GM12878 (cell line): ENCODE results near the gene MSH5. TPM values are rescaled to one million over a fixed set of nuclear protein-coding genes. Genes with fewer than 3 reads are reported as not detected.

Experiments used
- ATAC-seq: fragments of 200-7000 bp; cut with Tn5 transposase; 3 replicates; pipeline ENCODE4 v1.9.1; 2020; ENCODE audit warnings: mild to moderate bottlenecking, moderate library complexity
- BruUV-seq: library from RNA; stranded (reverse); fragments of 400-500 nt; replicated peaks from 2 replicates; lab custom pipeline; 2021; lab: Mats Ljungman, UMichigan
- CTCF ChIA-PET: fragments of 300-600 bp; sonication (Branson Sonifier 250); formaldehyde crosslinking; extraction: SDS; loops from one replicate; lab custom pipeline; 2021; ENCODE audit warnings: inconsistent platforms; lab: Yijun Ruan, JAX
- POLR2A ChIA-PET: fragments of 350-600 bp; formaldehyde crosslinking; extraction: SDS; loops from one replicate; lab custom pipeline; 2021; ENCODE audit warnings: inconsistent platforms; lab: Charles Lee
- RAD21 ChIA-PET: fragments of 300-600 bp; sonication (Branson Sonifier 250); formaldehyde crosslinking; loops from one replicate; lab custom pipeline; 2023; ENCODE audit warnings: antibody characterized with exemption; ENCODE audit not compliant: unreplicated experiment; lab: Charles Lee
- SMC1A ChIA-PET: fragments of 300-600 bp; sonication (Branson Sonifier 250); formaldehyde crosslinking; loops from one replicate; lab custom pipeline; 2023; ENCODE audit not compliant: unreplicated experiment, uncharacterized antibody; lab: Charles Lee
- DNase-seq: peaks from one replicate; pipeline ENCODE4 v3.0.0-alpha.2; 2011; ENCODE audit warnings: low read depth, low spot score
- FAIRE-seq: peaks from 3 replicates; lab custom pipeline; 2011; peaks lifted over from hg19 to GRCh38; lab: Jason Lieb, UNC
- H2AFZ ChIP-seq: 2 replicates; pipeline ENCODE4 v1.6.0; 2011; ENCODE audit warnings: low read depth, low read length, control low read depth; ENCODE audit not compliant: control insufficient read depth
- H3K27ac ChIP-seq: 2 replicates; pipeline ENCODE4 v1.5.1; 2011; ENCODE audit warnings: control low read depth; ENCODE audit not compliant: control insufficient read depth, insufficient read depth
- H3K27me3 ChIP-seq, 2 experiments: replicated peaks in 1 of 2; 2 replicates each; pipeline versions ENCODE4 v1.6.0 to v1.6.1; 2011; ENCODE audit warnings: low read length in 1 of 2; ENCODE audit not compliant: control insufficient read depth in 2 of 2, insufficient read depth in 2 of 2
- H3K36me3 ChIP-seq, 2 experiments: 2 replicates each; pipeline ENCODE4 v1.5.1; 2011; ENCODE audit warnings: low read length in 1 of 2; ENCODE audit not compliant: control insufficient read depth in 2 of 2, insufficient read depth in 2 of 2
- H3K4me1 ChIP-seq: 2 replicates; pipeline ENCODE4 v1.6.1; 2011; ENCODE audit warnings: mild to moderate bottlenecking, low read length, moderate library complexity, mixed read lengths; ENCODE audit not compliant: control insufficient read depth, insufficient read depth
- H3K4me2 ChIP-seq: 2 replicates; pipeline ENCODE4 v1.6.0; 2011; ENCODE audit warnings: control low read depth; ENCODE audit not compliant: control insufficient read depth, insufficient read depth
- H3K4me3 ChIP-seq: fragments of 200-600 bp; sonication (generic); 2 replicates; pipeline ENCODE4 v1.5.1; 2016
- H3K79me2 ChIP-seq: 2 replicates; pipeline ENCODE4 v1.6.0; 2011; ENCODE audit warnings: low read length; ENCODE audit not compliant: control insufficient read depth, insufficient read depth
- H3K9ac ChIP-seq: 2 replicates; pipeline ENCODE4 v1.8.0; 2011; ENCODE audit warnings: low read length, control low read depth, mixed read lengths; ENCODE audit not compliant: control insufficient read depth, insufficient read depth
- H3K9me3 ChIP-seq: replicated peaks from 3 replicates; pipeline ENCODE4 v1.5.1; 2011; ENCODE audit warnings: mild to moderate bottlenecking, low read length; ENCODE audit not compliant: control insufficient read depth, insufficient read depth
- H4K20me1 ChIP-seq: 2 replicates; pipeline ENCODE4 v1.6.0; 2011; ENCODE audit not compliant: control insufficient read depth, insufficient read depth
- BCL3 ChIP-seq: IDR thresholded peaks from 2 replicates; pipeline ENCODE4 v1.6.1; 2011; ENCODE audit warnings: borderline replicate concordance, low read depth, mild to moderate bottlenecking, moderate library complexity, low read length; ENCODE audit not compliant: insufficient read depth, poor library complexity, severe bottlenecking
- BMI1 ChIP-seq: fragments of 450-650 bp; IDR thresholded peaks from 2 replicates; pipeline ENCODE4 v1.6.1; 2016; ENCODE audit warnings: mild to moderate bottlenecking, moderate library complexity, borderline replicate concordance
- CHD1 ChIP-seq: IDR thresholded peaks from 2 replicates; pipeline ENCODE4 v1.6.1; 2012; ENCODE audit warnings: low read depth, low read length, improper control_type of control experiment
- E2F4 ChIP-seq: IDR thresholded peaks from 2 replicates; pipeline ENCODE4 v1.6.1; 2012; ENCODE audit warnings: low read depth, low read length, improper control_type of control experiment
- EZH2 ChIP-seq: IDR thresholded peaks from 2 replicates; pipeline ENCODE4 v1.6.1; 2012; ENCODE audit warnings: low read depth, mild to moderate bottlenecking, control low read depth, inconsistent platforms, low read length, borderline replicate concordance; ENCODE audit not compliant: control insufficient read depth
- FOS ChIP-seq: IDR thresholded peaks from 3 replicates; pipeline ENCODE4 v1.6.1; 2011; ENCODE audit warnings: borderline replicate concordance; ENCODE audit not compliant: insufficient read length; ENCODE audit errors: extremely low read depth
- HDAC6 ChIP-seq: fragments of 200-600 bp; sonication (generic); IDR thresholded peaks from one replicate; pipeline ENCODE4 v1.8.0; 2017; ENCODE audit warnings: antibody characterized with exemption; ENCODE audit not compliant: unreplicated experiment
- IKZF2 ChIP-seq, 2 experiments: fragments of 450-650 bp; IDR thresholded peaks; 2 replicates each; pipeline ENCODE4 v1.6.1; 2017; ENCODE audit warnings: mild to moderate bottlenecking in 2 of 2, moderate library complexity in 2 of 2
- KLF5 ChIP-seq: fragments of 450-650 bp; IDR thresholded peaks from 2 replicates; pipeline ENCODE4 v1.6.1; 2014; ENCODE audit warnings: mild to moderate bottlenecking; ENCODE audit not compliant: partially characterized antibody
- NRF1 ChIP-seq: conservative IDR thresholded peaks from 2 replicates; pipeline ENCODE4 v1.6.1; 2011; ENCODE audit warnings: mild to moderate bottlenecking, low read depth, low read length, improper control_type of control experiment
- PAX8 ChIP-seq: fragments of 450-650 bp; IDR thresholded peaks from 2 replicates; pipeline ENCODE4 v1.6.1; 2017; ENCODE audit warnings: mild to moderate bottlenecking, moderate library complexity
- RUNX3 ChIP-seq: IDR thresholded peaks from 2 replicates; pipeline ENCODE4 v1.6.1; 2012; ENCODE audit warnings: low read length, inconsistent platforms
- SMARCA5 ChIP-seq: fragments of 450-650 bp; IDR thresholded peaks from 2 replicates; pipeline ENCODE4 v1.6.1; 2017; ENCODE audit warnings: mild to moderate bottlenecking
- SP1 ChIP-seq: IDR thresholded peaks from one replicate; pipeline ENCODE4 v1.6.1; 2011; ENCODE audit warnings: low read depth, low read length
- SREBF2 ChIP-seq: IDR thresholded peaks from 2 replicates; pipeline ENCODE4 v1.6.1; 2012; ENCODE audit warnings: mild to moderate bottlenecking, low read length
- ZNF622 ChIP-seq: fragments of 450-650 bp; IDR thresholded peaks from 2 replicates; pipeline ENCODE4 v1.6.1; 2017; ENCODE audit warnings: mild to moderate bottlenecking, inconsistent platforms
- WGBS: methylation state at CpG from one replicate; pipeline ENCODE4 v1.1.6; 2016; ENCODE audit warnings: low lambda C conversion rate; ENCODE audit not compliant: insufficient replicate concordance, insufficient coverage; ENCODE audit errors: missing lambda C conversion rate; 5-methylcytosine and 5-hydroxymethylcytosine counted together
- in situ Hi-C: fragments of 300-500 bp; cut with MboI; formaldehyde crosslinking; loops from 9 replicates; pipeline ENCODE4 v1.14.3; 2018; ENCODE audit warnings: mixed read lengths
- intact Hi-C: fragments of 100-400 bp; cut with micrococcal nuclease; formaldehyde crosslinking; loops from one replicate; pipeline ENCODE4 v1.14.2; 2022; ENCODE audit not compliant: unreplicated experiment
- polyA plus RNA-seq, 11 experiments: library from polyadenylated mRNA; depleted of rRNA in 4 of 11; unstranded in 6 of 11; stranded (reverse) in 5 of 11; fragments of >200 nt; fragmentation: Nextera tagmentation in 4 of 11; fragmentation: Illumina TruSeq in 1 of 11; extraction: Ambion mirVana in 4 of 11; extraction: Trizol in 1 of 11; gene quantifications; 1 replicate in 1 of 11; 2 replicates in 10 of 11; pipeline versions ENCODE4 v1.2.1 to v1.2.3, GENCODE V29; 2011 to 2016; ENCODE audit warnings: inconsistent platforms in 2 of 11, missing spikeins in 2 of 11, low read depth in 1 of 11
- total RNA-seq, 4 experiments: library from RNA; depleted of rRNA in 3 of 4; stranded (reverse); fragments of >200 nt in 3 of 4; fragmentation: Illumina TruSeq in 1 of 4; extraction: Trizol in 1 of 4; gene quantifications; 2 replicates each; pipeline versions ENCODE4 v1.2.1 to v1.2.3, GENCODE V29; 2013 to 2021

MSH5 gene
- total and polyA plus RNA-seq, 10 of the 15 experiments (the other 5 are each of a cell fraction or from before 2014, with no cell fraction given): 9.1 to 52.7 (median 30.0) TPM

GRCh38 chr6:31777667-31778050 lies 37.9 kb downstream of the MSH5 start (continued):
- TF ChIP-seq EZH2: no peak

GRCh38 chr6:31778193-31778592 lies 38.4 kb downstream of the MSH5 start:
- no TSS peak for BruUV-seq
- no peak for FAIRE-seq
- H2AFZ ChIP-seq: no peak overlapping the region
- peaks cover 18% of the 10 kb centered on the region for H3K4me1 ChIP-seq
- no peak for TF ChIP-seq KLF5
- no peak for TF ChIP-seq CHD1
- TF ChIP-seq ZNF622: no peak
- TF ChIP-seq FOS: no peak
- no peak for TF ChIP-seq BCL3
- no peak for TF ChIP-seq HDAC6
- TF ChIP-seq SREBF2: no peak
- no peak for TF ChIP-seq BMI1
- TF ChIP-seq RUNX3: no peak
- TF ChIP-seq E2F4: no peak
- no peak for TF ChIP-seq PAX8
- TF ChIP-seq SP1: no peak
- no peak for TF ChIP-seq NRF1
- TF ChIP-seq IKZF2 (IDR thresholded peaks at IDR 0.05): no peak
- no peak for TF ChIP-seq SMARCA5
- ChIA-PET SMC1A (interaction anchor here (1.1 to 1.2 kb wide), 4 partner anchors 8 to 83 kb away, joined by 3 to 6 read pairs (median 4); partner anchors contain the start of gene VARS1), RAD21 (interaction anchor here (1.1 to 2.1 kb wide), 2 partner anchors 18 to 52 kb away, joined by 3 to 8 read pairs; no protein-coding TSS in a partner anchor), CTCF (interaction anchor here (1.9 to 4.1 kb wide), 3 partner anchors 10 to 17 kb away, joined by 6 to 12 read pairs (median 8); partner anchors contain the start of gene VARS1), POLR2A (interaction anchor here (1.0 to 3.2 kb wide), 7 partner anchors 12 to 114 kb away, joined by 3 to 12 read pairs (median 5); partner anchors contain the start of genes HSPA1A, HSPA1L, LSM2 and VARS1)
- no peaks in the 10 kb centered on the region for H3K79me2 ChIP-seq
- H3K27ac ChIP-seq: no peak overlapping the region
- ATAC-seq: no peak
- H3K4me3 ChIP-seq: no peak overlapping the region
- H3K27me3 ChIP-seq: no peaks in the 10 kb centered on the region
- no peaks in the 10 kb centered on the region for H4K20me1 ChIP-seq
- in situ Hi-C loops (no loop called here), intact Hi-C loops (loop anchor here (10.0 kb wide), 1 partner anchor 47 kb away; the partner anchor contains the start of gene HSPA1B)
- H3K36me3 ChIP-seq: peaks cover 0 to 34% of the 10 kb centered on the region in 2 experiments; a peak in 3 of 4 replicates
- no peaks in the 10 kb centered on the region for H3K9me3 ChIP-seq
- 91% methylated on average over 5 of the region's 5 CpGs for WGBS
- no peak overlapping the region for H3K4me2 ChIP-seq
- DNase-seq: no peak
- no peak overlapping the region for H3K9ac ChIP-seq
